NOMO-1 (cell line): ENCODE data around the gene OR2T2.
"Not testable (repeated sequence)": the region's sequence is repeated elsewhere in the genome, so short reads cannot be mapped to it uniquely, and the experiment has no call there.

ENCODE experiments used
- DNase-seq, 2 experiments: peaks; one replicate each; lab custom pipeline; 2025; ENCODE audit not compliant: unreplicated experiment in 2 of 2; lab: John Stamatoyannopoulos, UW

Gene OR2T2, protein sequence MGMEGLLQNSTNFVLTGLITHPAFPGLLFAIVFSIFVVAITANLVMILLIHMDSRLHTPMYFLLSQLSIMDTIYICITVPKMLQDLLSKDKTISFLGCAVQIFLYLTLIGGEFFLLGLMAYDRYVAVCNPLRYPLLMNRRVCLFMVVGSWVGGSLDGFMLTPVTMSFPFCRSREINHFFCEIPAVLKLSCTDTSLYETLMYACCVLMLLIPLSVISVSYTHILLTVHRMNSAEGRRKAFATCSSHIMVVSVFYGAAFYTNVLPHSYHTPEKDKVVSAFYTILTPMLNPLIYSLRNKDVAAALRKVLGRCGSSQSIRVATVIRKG

DNA sequence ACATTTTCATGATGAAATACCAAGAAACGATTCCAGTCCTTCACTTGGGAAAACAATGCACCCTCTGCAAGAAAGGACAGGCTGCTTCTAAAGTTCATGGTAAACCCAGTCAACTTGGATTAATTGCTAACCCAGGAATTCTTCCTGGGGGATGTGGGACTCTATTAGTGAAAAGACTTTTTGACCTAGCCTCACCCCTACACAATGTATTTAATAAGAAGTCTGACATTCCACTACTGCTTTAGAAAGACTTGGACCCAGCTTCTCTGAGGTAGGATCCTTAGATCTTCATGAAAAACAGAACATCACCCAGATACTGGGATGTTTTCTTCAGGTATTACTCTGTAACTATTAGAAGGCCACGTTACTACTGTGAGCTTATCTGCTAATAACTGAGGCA, at the start of gene OR2T2:
Gene OR2T2, plus strand, starts transcription at position 239 of the 400 bp plus-strand sequence. CDS start 7,161 bp downstream, outside the sequence.
- not testable (repeated sequence) for DNase-seq

GRCh38 chr1:248402748-248403147, 42.7 kb upstream of the OR2T2 start, which contains the start of gene OR2T1:
Gene OR2T1 (plus strand): TSS chr1:248403048. CDS start chr1:248406148, 3,100 bp downstream.
- DNase-seq = no peak

DNA sequence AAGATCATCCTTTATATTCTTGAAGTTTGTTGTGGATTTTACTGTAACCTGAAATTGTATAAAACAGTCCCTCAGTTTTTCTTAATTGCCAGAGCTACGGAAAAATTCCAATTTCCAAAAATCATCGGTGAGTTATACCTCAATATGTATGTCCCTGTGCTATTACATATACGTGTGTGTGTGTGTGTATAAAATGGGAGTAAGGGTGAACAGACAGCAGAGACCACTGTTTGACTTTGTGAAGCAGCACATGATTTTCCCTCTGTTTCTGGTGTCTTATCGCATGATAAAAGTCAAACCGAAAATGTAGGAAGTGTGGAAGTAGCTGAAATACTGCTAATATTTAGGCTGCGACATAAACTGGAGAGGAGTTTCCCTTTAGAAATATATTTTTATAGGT, 41.4 kb upstream of the OR2T2 start:
- DNase-seq = no peak

- no peak for DNase-seq
These were observed 38.4 kb upstream of the OR2T2 start for GRCh38 chr1:248406721-248407692.

DNA sequence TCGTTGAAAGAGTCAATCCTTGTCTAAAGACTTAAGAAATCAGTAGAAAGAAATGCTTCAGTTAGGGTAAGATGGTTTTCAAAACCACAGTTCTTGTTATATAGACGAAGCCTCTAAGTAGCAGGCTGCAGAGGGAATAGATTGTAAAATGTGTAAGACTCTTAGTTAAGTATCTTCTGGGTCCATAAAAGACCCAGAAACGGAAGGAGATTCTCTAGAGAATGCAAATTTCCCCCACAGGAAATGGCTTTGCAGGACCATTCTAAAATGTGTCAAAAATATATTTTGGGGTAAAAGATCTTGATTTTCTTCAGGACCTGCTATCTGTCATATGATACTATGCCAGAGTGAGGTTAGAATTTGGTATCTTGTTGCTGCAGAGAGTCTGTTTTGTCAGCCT, 29.2 kb upstream of the OR2T2 start:
- no peak for DNase-seq

GRCh38 chr1:248417854-248418253, 27.6 kb upstream of the OR2T2 start:
- no peak for DNase-seq

GRCh38 chr1:248421384-248421783, 24.1 kb upstream of the OR2T2 start:
- DNase-seq = no peak

DNA sequence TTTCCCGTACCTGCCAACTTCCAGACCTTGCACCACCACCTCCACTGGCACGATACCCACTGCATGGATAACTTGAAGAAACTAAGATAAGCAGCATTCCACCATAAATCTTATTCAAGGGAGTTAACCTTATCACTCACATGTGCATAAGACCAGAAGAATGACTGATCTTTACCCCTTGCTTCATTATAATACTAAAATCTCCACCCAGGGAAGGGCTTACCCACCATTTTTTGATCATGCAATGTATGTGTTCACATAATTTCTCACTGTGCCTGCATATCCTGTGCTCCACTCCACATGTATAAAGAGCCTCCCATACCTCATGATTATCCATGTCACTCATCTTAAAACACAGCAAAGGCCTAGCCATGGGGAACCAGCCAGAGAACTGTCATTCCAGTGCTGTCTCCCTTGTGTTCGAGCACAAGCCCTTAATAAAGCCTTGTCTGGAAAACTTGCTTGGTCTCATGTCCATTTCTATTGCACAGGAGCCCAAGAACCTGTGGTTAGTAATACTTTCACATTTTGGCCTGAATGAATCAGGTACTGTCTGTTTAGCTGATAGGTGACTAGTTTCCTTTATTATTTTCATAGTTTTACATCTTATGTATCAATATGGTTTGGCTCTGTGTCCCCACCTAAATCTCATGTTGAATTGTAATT, 17.8 kb upstream of the OR2T2 start:
- DNase-seq = not testable (repeated sequence)

DNA sequence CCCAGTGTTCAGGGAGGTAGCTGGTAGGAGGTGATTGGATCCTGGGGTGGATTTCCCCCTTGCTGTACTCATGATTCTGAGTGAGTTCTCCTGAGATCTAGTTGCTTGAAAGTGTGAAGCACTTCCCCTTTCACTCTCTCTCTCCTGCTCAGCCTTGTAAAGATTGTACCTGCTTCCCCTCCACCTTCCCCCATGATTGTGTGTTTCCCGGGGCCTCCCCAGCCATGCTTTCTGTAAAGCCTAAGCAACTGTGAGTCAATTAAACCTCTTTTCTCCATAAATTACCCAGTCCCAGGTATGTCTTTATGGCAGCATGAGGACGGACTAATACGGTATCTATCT, 17.3 kb upstream of the OR2T2 start:
- not testable (repeated sequence) for DNase-seq

DNA sequence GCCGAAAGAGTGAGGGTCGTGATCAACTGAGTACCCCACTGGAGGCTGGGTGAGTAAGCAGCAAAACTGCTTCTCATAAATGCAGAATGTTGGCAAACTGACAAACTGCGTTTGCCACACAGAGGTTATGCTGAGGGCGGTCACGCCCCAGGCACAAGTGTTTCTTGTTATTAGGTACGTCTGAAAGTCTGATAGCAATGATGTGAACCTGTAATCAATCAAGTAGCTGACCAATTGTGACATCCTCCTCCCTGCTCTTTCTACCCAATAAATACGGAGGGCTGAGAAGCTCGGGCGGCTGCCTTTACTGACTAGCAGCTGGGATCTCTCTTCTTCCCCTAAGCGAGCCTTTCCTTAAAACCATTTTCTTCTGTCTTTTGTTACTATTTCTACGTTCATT, 13.8 kb upstream of the OR2T2 start:
- DNase-seq = not testable (repeated sequence)

GRCh38 chr1:248432201-248432600, 13.2 kb upstream of the OR2T2 start:
- DNase-seq = not testable (repeated sequence)

- not testable (repeated sequence) for DNase-seq
These were observed 11.5 kb upstream of the OR2T2 start for GRCh38 chr1:248433811-248434415.

GRCh38 chr1:248434913-248435312, 10.5 kb upstream of the OR2T2 start:
- DNase-seq = not testable (repeated sequence)

GRCh38 chr1:248436303-248436702, 9.1 kb upstream of the OR2T2 start:
- DNase-seq = not testable (repeated sequence)

DNA sequence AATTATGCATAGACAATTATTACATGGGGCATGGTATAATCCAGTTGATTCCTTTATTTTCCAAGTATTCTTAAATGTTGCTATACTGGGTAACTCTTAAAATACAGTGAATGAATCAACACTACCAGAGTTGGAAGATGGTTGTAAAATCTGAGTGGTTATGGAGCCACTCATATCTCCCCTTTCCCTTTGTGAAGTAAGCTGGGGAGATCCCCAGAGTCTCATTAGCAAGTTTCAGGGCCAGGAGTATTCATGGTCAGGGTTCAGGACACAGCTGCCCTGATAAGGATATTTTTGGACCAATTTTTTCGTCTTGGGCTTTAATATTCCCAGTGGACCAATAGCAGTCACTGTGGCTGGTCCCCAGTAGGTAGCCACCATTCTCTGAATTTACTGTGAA, 6.8 kb upstream of the OR2T2 start:
- not testable (repeated sequence) for DNase-seq

DNA sequence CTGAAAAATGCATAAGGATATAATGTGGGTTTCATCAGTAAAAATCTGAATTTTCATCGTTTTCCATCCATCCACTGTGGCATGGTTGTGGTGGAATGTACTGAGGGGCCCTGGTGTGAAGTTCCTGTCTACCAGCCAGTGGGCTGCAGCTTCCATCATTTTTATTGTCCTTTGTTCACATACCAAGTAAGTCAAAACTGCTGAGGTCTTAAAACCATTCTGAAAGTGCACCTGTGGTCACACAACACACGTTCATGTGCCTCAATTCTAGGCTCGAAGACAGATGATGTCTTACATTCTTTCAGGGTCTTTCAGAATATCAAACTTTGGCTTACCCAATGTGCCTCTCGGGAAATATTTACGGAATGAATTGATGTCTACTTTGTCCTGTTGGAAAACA, 6.2 kb upstream of the OR2T2 start:
- DNase-seq = not testable (repeated sequence)

DNA sequence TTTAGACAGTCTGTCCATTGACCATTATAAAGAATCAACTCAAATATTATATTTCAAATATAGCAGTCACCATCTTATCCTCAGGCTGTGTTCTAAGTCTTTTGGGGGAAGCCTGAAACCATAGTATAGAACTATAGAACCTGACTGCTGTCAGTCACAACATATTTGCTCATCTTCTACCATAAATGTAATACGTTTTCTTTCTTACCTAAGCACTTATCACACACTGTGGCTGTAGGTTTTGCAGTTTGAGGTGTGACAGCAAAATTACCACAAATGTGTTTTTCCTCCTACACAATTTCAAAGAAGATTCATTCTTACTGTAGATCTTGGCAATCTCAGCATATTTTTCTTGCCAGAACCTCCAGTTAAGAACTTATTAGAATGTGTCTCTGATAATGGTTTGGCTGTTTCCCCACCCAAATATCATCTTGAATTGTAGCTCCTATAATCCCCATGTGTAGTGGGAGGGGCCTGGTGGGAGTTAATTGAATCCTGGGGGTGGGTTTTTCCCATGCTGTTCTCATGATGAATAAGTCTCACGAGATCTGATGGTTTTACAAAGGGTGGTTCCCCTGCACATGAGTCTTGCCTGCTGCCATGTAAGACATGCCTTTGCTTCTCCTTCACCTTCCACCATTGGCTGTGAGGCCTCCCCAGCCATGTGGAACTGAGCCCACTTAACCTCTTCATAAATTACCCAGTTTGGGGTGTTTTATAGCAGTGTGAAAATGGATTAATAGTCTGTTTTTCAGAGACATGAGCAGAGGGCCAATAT, 2.7 kb upstream of the OR2T2 start:
- not testable (repeated sequence) for DNase-seq

DNA sequence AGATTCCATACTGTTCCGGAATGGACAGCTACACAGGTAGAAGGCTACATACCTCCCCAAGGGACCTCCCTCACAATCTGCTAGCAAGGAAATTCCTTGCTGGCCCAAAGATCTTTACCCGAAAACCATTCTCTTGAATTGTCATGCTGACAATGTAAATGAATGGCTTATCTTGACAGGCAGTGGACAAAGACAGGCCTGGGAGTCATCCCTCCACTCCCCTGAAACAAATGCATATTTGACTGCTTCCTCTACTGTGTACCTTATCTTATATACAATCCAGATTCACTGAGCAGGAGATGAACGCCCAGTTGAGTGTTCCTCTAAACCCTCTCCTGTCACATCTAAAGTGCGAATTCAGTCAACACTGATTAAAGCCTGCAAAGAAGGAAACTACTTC, 834 bp upstream of the OR2T2 start:
- DNase-seq = not testable (repeated sequence)

- DNase-seq = not testable (repeated sequence)
These were observed 3.1 kb downstream of the OR2T2 start for GRCh38 chr1:248448409-248449074.
